Cardiac fibroblast (primary cell): ENCODE measurements around the gene FKBP3.
"Not testable (repeated sequence)": the region's sequence is repeated elsewhere in the genome, so short reads cannot be mapped to it uniquely, and the experiment has no call there.

Experiments used
- DNase-seq, 2 donors: peaks; one replicate each; pipeline versions ENCODE4 v3.0.0 to v3.0.0-alpha.2; 2010; ENCODE audit warnings: low read depth in 2 of 2
- H3K4me3 ChIP-seq, 2 donors: replicated peaks in 1 of 2; 1 replicate in 1 of 2; 2 replicates in 1 of 2; pipeline ENCODE4 v1.5.1; 2011; ENCODE audit warnings: low read depth in 2 of 2, low read length in 2 of 2, mild to moderate bottlenecking in 2 of 2, moderate library complexity in 1 of 2
- CTCF ChIP-seq: IDR thresholded peaks from one replicate; pipeline ENCODE4 v1.5.1; 2011; ENCODE audit warnings: low read depth, mild to moderate bottlenecking, low read length, inconsistent platforms

The FKBP3 gene

GRCh38 chr14:45150386-45150890 lies 16.2 kb upstream of the FKBP3 start:
- DNase-seq = no peak
- TF ChIP-seq CTCF = no peak
- no peak overlapping the region for H3K4me3 ChIP-seq

- no peak overlapping the region for H3K4me3 ChIP-seq
- DNase-seq = no peak
- no peak for TF ChIP-seq CTCF
Observed at GRCh38 chr14:45149602-45150001, 15.3 kb upstream of the FKBP3 start.

- no peak for TF ChIP-seq CTCF
- no peak for DNase-seq
Observed at GRCh38 chr14:45145214-45145613, 10.9 kb upstream of the FKBP3 start.

GRCh38 chr14:45144658-45145057 lies 10.4 kb upstream of the FKBP3 start:
- DNase-seq = no peak
- TF ChIP-seq CTCF = no peak
- no peak overlapping the region for H3K4me3 ChIP-seq

More at GRCh38 chr14:45145214-45145613, 10.9 kb upstream of the FKBP3 start:
- no peak overlapping the region for H3K4me3 ChIP-seq

GRCh38 chr14:45142083-45142482 lies 7.8 kb upstream of the FKBP3 start:
- not testable (repeated sequence) for DNase-seq

GRCh38 chr14:45140661-45141187 lies 6.4 kb upstream of the FKBP3 start:
- no peak overlapping the region for H3K4me3 ChIP-seq
- no peak for DNase-seq
- no peak for TF ChIP-seq CTCF

More at GRCh38 chr14:45142083-45142482, 7.8 kb upstream of the FKBP3 start:
- not testable (repeated sequence) for H3K4me3 ChIP-seq

GRCh38 chr14:45136399-45136798 lies 2.1 kb upstream of the FKBP3 start:
- DNase-seq = no peak
- H3K4me3 ChIP-seq = peak overlapping the region; percentile 88 to 91
- no peak for TF ChIP-seq CTCF
